ENCODE measurements around the gene NOTCH1. TPM values are rescaled to one million over a fixed set of nuclear protein-coding genes. Genes with fewer than 3 reads are reported as not detected.

NOTCH1 gene
- total RNA-seq, 2 experiments from 2014 or later: 17.6 to 17.9 TPM

GRCh38 chr9:136547508-136548215 lies 1.8 kb upstream of the NOTCH1 start:
- H3K9me3 ChIP-seq (ENCODE audit: low read length): no peaks in the 10 kb centered on the region
- peaks cover 41% of the 10 kb centered on the region for H3K4me1 ChIP-seq (ENCODE audit: insufficient read depth, low read length, poor library complexity, severe bottlenecking)
- ChIA-PET CTCF (ENCODE audit: unreplicated experiment) (no interaction called here), POLR2A (no interaction called here)
- TF ChIP-seq EZH2phosphoT487 (IDR thresholded peaks at IDR 0.05; ENCODE audit: borderline replicate concordance, low read depth, low read length) (no peak), CTCF (conservative IDR thresholded peaks at IDR 0.05; ENCODE audit: low read length) (no peak)
- BruUV-seq (replicated peaks): no TSS peak
- H3K79me2 ChIP-seq (ENCODE audit: insufficient read depth, low read depth, low read length): peaks cover 4% of the 10 kb centered on the region; the same call in 1 of the 2 replicates
- no peak for DNase-seq (ENCODE audit: low spot score)
- intact Hi-C loops (cut with micrococcal nuclease; ENCODE audit: unreplicated experiment): loop anchor here (10.0 kb wide), 1 partner anchor 607 kb away; no protein-coding TSS in a partner anchor
- H2AFZ ChIP-seq (ENCODE audit: low read length): no peak overlapping the region
- H3K27ac ChIP-seq (ENCODE audit: low read depth, low read length, poor library complexity, severe bottlenecking): no peak overlapping the region
- H4K20me1 ChIP-seq (ENCODE audit: insufficient read depth, low read length): 0 out of 2 replicates have a peak, but pooled peaks cover 8% of the 10 kb centered on the region
- H3K36me3 ChIP-seq (ENCODE audit: insufficient read depth, low read length): no peaks in the 10 kb centered on the region
- no peak overlapping the region for H3K4me3 ChIP-seq (ENCODE audit: low read depth, low read length, poor library complexity, severe bottlenecking)
- H3K4me2 ChIP-seq (ENCODE audit: low read length): no peak overlapping the region
- H3K9me2 ChIP-seq (ENCODE audit: insufficient read depth, low read length): no peaks in the 10 kb centered on the region

- CTCF ChIA-PET (ENCODE audit: unreplicated experiment): no interaction called here
- intact Hi-C loops (cut with micrococcal nuclease; ENCODE audit: unreplicated experiment): loop anchor here (10.0 kb wide), 1 partner anchor 608 kb away; no protein-coding TSS in a partner anchor
- peak overlapping the region; percentile 52 for H2AFZ ChIP-seq (ENCODE audit: low read length)
- peak overlapping the region; percentile 88 for H3K27ac ChIP-seq (ENCODE audit: low read depth, low read length, poor library complexity, severe bottlenecking)
- POLR2A ChIA-PET: no interaction called here
- H3K4me2 ChIP-seq (ENCODE audit: low read length): peak overlapping the region; percentile 76
- H3K36me3 ChIP-seq (ENCODE audit: insufficient read depth, low read length): no peaks in the 10 kb centered on the region
- H3K79me2 ChIP-seq (ENCODE audit: insufficient read depth, low read depth, low read length): peaks cover 4% of the 10 kb centered on the region; the same call in 1 of the 2 replicates
- peaks cover 33% of the 10 kb centered on the region for H3K4me1 ChIP-seq (ENCODE audit: insufficient read depth, low read length, poor library complexity, severe bottlenecking)
- no peaks in the 10 kb centered on the region for H3K9me2 ChIP-seq (ENCODE audit: insufficient read depth, low read length)
- TF ChIP-seq CTCF (conservative IDR thresholded peaks at IDR 0.05; ENCODE audit: low read length) (0 out of 2 replicates have a peak, but pooled peaks have one; percentile 27), EZH2phosphoT487 (IDR thresholded peaks at IDR 0.05; ENCODE audit: borderline replicate concordance, low read depth, low read length) (no peak)
- no TSS peak for BruUV-seq (replicated peaks)
- H4K20me1 ChIP-seq (ENCODE audit: insufficient read depth, low read length): 0 out of 2 replicates have a peak, but pooled peaks cover 8% of the 10 kb centered on the region
- peak overlapping the region; percentile 71 for H3K4me3 ChIP-seq (ENCODE audit: low read depth, low read length, poor library complexity, severe bottlenecking)
- peak; percentile 60 for DNase-seq (ENCODE audit: low spot score)
- no peaks in the 10 kb centered on the region for H3K9me3 ChIP-seq (ENCODE audit: low read length)
Measured at GRCh38 chr9:136546697-136547501, 1.1 kb upstream of the NOTCH1 start.
